GM18861 (cell line): Measurements from ENCODE around the gene B3GALT5.

Experiments used
- ATAC-seq: cut with Tn5 transposase; IDR thresholded peaks from one replicate; pipeline ENCODE4 v1.9.1; 2021; ENCODE audit not compliant: unreplicated experiment

Gene B3GALT5

GRCh38 chr21:39602793-39603192, 9.9 kb upstream of the B3GALT5 start:
- no peak for ATAC-seq

DNA sequence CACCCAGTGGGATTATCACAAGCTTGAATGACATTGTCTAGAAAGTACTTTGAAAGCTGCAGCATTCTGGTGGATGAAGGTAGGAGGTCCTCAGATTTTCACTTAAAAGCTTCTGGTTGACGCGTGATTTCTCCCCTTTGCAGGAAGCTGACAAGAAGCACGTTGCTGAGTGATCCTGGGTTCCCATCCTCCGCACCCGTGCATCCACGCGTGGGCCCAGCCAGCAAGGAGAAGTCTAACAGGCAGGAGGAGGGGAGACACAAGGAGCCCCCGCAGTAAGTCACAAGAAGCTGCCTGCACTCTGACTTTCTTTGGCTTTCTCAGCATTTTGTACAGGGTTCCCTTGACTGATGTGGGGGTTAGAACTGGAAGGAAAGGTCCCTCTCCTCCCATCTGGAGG, 7.8 kb upstream of the B3GALT5 start:
- ATAC-seq: no peak

DNA sequence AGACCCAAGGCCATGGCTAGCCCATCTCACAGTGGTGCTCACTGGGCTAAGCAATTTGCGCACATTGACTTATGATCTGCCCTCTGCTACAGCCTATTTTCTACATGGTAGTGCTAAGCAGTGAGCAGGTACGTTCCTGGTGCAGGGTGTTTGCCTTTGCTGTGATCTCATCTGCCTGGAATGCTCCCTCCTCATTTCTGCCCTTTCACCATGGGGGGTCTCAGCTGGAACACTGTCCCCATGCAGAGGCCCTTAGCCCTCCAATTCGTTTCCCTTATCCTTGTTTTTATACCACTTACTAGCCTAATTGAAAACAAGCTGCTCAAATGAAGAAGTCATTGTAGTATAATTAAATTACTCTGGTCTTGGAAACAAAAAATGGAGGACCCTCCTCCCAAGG, 2.0 kb upstream of the B3GALT5 start:
- no peak for ATAC-seq

- no peak for ATAC-seq
Observed at GRCh38 chr21:39611551-39612190, 1.1 kb upstream of the B3GALT5 start.

- ATAC-seq: no peak
Observed at GRCh38 chr21:39613041-39613934, 548 bp downstream of the B3GALT5 start.

- ATAC-seq: no peak
Observed at GRCh38 chr21:39616211-39616772, 3.6 kb downstream of the B3GALT5 start.

GRCh38 chr21:39620856-39621255, 8.1 kb downstream of the B3GALT5 start:
- no peak for ATAC-seq

DNA sequence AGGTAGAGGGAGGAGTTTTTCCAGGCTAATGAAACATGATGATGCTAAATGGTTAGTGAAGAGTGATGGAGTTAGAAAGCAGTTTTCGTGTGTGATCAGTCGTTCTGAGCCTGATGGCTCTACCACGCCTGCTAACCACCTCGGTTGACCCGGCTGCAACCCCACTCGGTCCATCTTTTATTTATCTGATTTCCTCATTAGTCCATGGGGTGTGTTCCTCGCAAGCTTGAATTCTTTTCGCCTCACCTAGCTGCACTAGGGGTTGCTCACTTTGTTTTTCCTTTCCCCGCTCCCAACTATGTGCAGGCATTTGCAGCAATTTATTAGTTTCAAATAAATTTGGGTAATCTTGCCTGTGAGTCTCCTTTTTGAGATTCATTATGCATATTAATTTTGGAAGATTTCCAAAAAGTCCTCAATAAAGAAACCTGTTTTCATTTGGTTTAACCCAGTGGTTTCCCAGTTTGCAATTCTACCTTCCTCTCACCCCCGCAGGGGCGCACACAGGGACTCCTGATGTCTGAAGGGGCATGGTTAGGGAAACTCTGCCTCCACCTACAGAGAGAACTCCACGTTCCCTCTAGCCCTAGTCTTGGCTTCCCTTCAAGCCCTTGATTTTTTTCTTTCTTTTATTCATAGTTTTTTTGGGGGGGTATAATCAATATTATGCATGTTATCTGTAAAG, 12.6 kb downstream of the B3GALT5 start:
- ATAC-seq: no peak

- no peak for ATAC-seq
Observed at GRCh38 chr21:39628385-39628784, 15.6 kb downstream of the B3GALT5 start.

- ATAC-seq: no peak
Observed at GRCh38 chr21:39630191-39630591, 17.5 kb downstream of the B3GALT5 start.

GRCh38 chr21:39630827-39631226, 18.1 kb downstream of the B3GALT5 start:
- ATAC-seq: no peak

- ATAC-seq: no peak
Observed at GRCh38 chr21:39631842-39632562, 19.3 kb downstream of the B3GALT5 start.

- ATAC-seq: no peak
Observed at GRCh38 chr21:39632796-39633442, 20.2 kb downstream of the B3GALT5 start.

- no peak for ATAC-seq
Observed at GRCh38 chr21:39633770-39634181, 21.0 kb downstream of the B3GALT5 start.

GRCh38 chr21:39634507-39634906, 21.8 kb downstream of the B3GALT5 start:
- no peak for ATAC-seq

GRCh38 chr21:39637197-39637970, 24.6 kb downstream of the B3GALT5 start:
- no peak for ATAC-seq

DNA sequence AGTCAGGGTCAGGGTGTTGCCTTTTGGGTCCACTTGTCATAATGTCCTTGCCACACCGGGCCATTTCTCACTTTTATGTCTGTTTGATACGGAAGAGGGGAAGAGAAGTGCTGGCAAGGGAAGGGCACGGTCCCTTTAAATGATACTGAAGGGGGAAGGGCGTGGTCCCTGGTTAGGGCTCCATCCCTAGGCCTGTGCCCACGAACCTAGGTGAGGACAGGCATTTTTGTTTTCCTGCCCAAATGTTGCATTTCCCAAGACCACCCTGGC, 25.2 kb downstream of the B3GALT5 start:
- no peak for ATAC-seq

DNA sequence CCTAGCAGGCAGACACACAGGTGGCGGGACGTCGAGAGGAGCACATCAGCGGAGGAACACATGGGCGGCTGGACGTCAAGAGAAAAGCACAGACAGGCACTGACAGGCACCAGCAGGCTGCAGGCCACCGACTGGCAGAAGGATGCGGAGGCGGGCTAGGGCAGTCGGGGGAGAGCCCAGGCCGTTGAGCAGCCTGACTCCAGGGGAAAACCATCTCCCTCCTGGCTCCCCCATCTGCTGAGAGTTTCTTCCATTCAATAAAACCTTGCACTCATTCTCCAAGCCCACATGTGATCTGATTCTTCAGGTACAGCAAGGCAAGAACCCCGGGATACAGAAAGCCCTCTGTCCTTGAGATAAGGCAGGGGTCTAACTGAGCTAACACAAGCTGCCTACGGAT, 25.5 kb downstream of the B3GALT5 start:
- ATAC-seq: no peak

- ATAC-seq: no peak
Observed at GRCh38 chr21:39640754-39641153, 28.0 kb downstream of the B3GALT5 start.
